ENCODE data around the gene ZNF423. TPM values are rescaled to one million over a fixed set of nuclear protein-coding genes. Genes with fewer than 3 reads are reported as not detected.

Gene ZNF423
- total RNA-seq, 4 donors from 2014 or later = 6.6 to 22.9 (median 8.6) TPM

- DNase-seq (ENCODE audit: low spot score) = no peak
Measured at GRCh38 chr16:49471038-49471727, 384.7 kb downstream of the ZNF423 start.

GRCh38 chr16:49470513-49470991, 385.4 kb downstream of the ZNF423 start:
- peak; percentile 10 for DNase-seq (ENCODE audit: low spot score)
- no peak for ATAC-seq (ENCODE audit: low FRiP score)
- no peak for TF ChIP-seq CTCF (IDR thresholded peaks at IDR 0.05)

More at GRCh38 chr16:49471038-49471727, 384.7 kb downstream of the ZNF423 start:
- no peak for ATAC-seq (ENCODE audit: low FRiP score)
- no peak for TF ChIP-seq CTCF (IDR thresholded peaks at IDR 0.05)

- ATAC-seq (ENCODE audit: low FRiP score) (no peak), DNase-seq (ENCODE audit: low spot score) (no peak)
Measured at GRCh38 chr16:49469930-49470451, 385.9 kb downstream of the ZNF423 start.

GRCh38 chr16:49469311-49469670, 386.6 kb downstream of the ZNF423 start:
- DNase-seq (ENCODE audit: low spot score) = no peak
- TF ChIP-seq CTCF (IDR thresholded peaks at IDR 0.05) = no peak
- no peak for ATAC-seq (ENCODE audit: low FRiP score)

More at GRCh38 chr16:49469930-49470451, 385.9 kb downstream of the ZNF423 start:
- no peak for TF ChIP-seq CTCF (IDR thresholded peaks at IDR 0.05)

GRCh38 chr16:49468611-49469310, 387.2 kb downstream of the ZNF423 start:
- ATAC-seq (ENCODE audit: low FRiP score) = no peak
- no peak for DNase-seq (ENCODE audit: low spot score)
- no peak for TF ChIP-seq CTCF (IDR thresholded peaks at IDR 0.05)

GRCh38 chr16:49467540-49468372, 388.2 kb downstream of the ZNF423 start:
- no peak for TF ChIP-seq CTCF (IDR thresholded peaks at IDR 0.05)
- ATAC-seq (ENCODE audit: low FRiP score) (no peak), DNase-seq (ENCODE audit: low spot score) (no peak)
